Endometrial microvascular endothelial cells (primary cell): ENCODE results near the gene HMGN4. TPM values are rescaled to one million over a fixed set of nuclear protein-coding genes. Genes with fewer than 3 reads are reported as not detected.
"Not testable (repeated sequence)": the region's sequence is repeated elsewhere in the genome, so short reads cannot be mapped to it uniquely, and the experiment has no call there.

Experiments
- in situ Hi-C: cut with HindIII; loops from 2 replicates; pipeline ENCODE4 v1.10.0; 2017; ENCODE audit warnings: low sequenced_read_pairs, low pct_unique_long_range_greater_than_20kb; ENCODE audit errors: inconsistent ontology term
- total RNA-seq: library from RNA; depleted of rRNA; stranded (reverse); fragments of >200 nt; gene quantifications from one replicate; pipeline ENCODE4 v1.2.3, GENCODE V29; 2015; ENCODE audit errors: inconsistent ontology term

HMGN4 gene
- total RNA-seq, 1 donor from 2014 or later = 93.8 TPM

DNA sequence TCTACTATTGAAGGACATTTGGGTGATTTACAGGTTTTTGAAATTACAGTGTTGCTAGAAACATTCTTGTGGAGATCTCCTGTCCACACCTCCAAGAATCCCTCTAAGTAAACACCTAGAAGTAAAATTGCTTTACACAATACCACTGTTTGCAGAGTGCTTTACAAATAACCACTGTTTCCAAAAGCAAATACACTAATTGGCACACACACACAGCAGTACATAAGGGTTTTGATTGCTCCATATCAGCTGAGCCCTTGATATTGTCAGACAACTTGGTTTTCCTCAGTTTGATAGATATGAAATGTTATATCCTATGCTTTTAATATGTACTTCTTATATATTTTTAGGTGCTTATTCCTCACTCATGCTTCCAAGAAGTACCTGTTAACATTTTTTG is 6.3 kb downstream of the HMGN4 start:
- in situ Hi-C loops = no loop called here

GRCh38 chr6:26545627-26546026 is 7.5 kb downstream of the HMGN4 start:
- in situ Hi-C loops = no loop called here

GRCh38 chr6:26547363-26547762 is 9.2 kb downstream of the HMGN4 start:
- in situ Hi-C loops = not testable (repeated sequence)

DNA sequence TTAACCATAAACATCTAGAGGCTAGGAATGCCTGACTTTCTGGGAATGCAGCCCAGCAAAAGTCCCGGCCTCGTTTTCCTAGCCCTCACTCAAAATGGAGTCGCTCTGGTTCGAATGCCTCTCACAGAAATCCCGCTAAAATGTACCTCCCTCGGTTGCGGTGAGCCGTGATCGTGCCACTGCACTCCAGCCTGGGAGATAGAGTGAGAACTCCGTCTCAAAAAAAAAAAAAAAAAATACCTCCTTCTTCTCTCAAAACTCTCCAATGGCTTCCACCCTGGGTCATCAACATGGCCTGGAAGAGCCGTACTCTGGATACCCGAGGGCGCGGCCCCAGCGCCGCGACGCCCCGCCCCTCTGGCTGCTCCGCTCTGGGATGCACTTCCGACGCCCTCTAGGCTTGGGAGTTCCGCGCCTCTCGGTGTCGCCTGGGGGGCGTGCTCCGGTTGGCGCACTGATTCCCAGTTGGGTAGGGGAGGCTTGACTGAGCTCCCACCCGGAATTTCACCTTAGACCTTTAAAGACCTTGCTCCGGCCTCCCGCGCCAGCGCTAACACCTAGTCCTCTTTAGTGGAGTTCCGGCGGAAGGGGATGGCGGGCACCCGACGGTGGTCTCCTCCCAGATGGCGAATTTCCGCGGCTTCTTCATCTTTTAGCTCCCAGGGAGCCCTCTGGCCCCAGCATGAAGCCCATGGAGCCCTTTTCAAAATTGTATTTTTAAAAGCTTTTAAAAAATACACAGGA is 12.3 kb downstream of the HMGN4 start:
- in situ Hi-C loops = no loop called here

- in situ Hi-C loops = no loop called here
These were observed 14.0 kb downstream of the HMGN4 start for GRCh38 chr6:26552205-26552604.

GRCh38 chr6:26552640-26553188 is 14.5 kb downstream of the HMGN4 start:
- in situ Hi-C loops = no loop called here

DNA sequence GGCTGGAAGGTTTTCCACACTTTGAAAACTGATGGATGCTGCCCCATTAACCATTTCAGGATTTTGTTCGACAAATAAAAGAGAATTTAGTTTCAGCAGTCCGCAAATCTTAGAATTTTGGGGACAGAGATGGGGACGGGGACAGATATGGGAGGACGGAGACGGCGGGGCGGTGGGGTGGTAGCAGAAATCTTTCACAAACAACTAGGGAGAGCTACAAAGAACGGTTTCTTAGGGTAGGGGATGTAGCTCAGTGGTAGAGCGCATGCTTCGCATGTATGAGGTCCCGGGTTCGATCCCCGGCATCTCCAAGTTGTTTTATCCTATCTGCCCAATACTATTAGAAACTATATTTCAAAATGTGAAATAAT is 15.1 kb downstream of the HMGN4 start:
- in situ Hi-C loops = no loop called here

- in situ Hi-C loops = no loop called here
These were observed 15.7 kb downstream of the HMGN4 start for GRCh38 chr6:26553635-26554446.

DNA sequence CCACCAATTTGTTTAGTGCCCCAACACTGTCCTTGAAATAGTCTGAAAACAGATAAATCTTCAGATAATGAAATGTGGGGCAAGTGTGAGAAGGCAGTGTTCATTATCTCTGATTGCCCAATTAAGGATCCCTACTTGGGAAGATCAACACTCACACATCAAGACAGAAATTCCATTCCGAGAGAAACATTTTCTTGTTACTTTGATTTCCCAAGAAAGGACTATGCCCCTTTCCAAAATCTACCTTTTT is 16.2 kb downstream of the HMGN4 start:
- in situ Hi-C loops = no loop called here

DNA sequence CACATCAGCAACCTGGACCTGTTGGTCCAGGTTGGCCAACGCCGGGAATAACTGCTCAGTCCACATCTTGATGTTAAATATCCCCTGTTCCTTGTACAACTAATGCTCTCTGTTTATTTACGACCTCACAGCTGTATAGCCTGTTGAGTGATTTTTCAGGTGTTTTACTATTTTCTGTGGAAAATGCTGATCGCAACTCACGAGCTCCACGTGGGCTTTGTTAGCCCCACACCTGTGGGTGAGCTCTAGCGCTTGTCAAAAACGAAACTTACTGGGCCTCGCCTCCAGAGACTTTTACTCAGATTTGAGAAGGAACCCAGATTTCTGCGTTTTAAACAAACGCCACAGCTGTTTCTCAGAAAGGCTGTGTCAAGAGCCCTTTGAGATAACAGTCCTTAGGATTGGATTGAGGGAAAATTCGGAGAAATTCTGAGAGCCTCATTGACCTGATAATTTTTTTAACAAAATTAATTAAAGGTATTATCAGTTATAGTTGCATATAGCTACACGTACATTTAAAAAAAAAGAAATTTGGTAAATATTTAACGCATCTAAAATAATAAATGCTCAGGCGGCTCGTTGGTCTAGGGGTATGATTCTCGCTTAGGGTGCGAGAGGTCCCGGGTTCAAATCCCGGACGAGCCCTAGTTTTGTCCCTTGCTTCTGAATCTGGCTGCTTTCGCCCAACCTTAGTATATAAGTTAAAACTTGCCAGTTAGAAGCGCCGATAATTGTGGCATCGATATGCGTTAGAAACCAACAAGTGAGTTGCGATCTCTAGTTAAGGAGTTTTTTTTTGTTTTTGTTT is 16.7 kb downstream of the HMGN4 start:
- in situ Hi-C loops = no loop called here

DNA sequence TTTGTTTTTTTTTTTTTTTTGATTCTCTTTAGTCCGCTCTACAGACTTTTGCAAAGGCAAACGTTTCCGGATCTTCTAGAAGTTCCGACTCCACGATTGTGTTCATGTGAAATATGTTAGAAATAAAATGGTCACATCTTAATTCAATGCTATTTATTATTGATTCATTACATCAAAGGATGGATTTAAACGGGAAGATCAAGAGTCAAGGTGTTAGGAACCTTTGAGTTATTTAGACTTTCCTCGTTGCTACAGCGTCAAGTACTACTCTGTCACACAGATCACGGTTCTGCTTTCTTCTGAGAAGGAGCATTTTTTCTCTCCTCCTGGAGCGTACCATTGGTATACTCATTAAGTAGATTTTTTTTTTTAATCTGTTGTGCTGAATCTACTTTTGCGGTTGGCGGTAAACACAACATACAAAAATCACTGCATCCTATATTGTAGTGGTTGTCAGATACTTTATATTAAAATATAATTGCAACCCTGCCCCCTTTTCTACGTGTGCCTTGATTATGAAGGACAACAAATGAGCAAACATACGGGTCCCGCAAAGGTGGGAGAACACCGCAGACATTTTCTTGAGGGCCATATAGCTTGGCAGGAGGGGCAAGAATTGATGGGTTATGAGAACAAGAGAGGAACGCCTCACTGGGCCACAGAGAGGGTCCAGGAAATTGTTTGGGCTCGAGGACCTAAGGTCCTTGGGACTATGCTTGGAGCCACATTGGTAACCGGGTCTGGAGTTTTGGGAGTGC is 17.5 kb downstream of the HMGN4 start:
- in situ Hi-C loops = no loop called here

- in situ Hi-C loops = no loop called here
These were observed 18.3 kb downstream of the HMGN4 start for GRCh38 chr6:26556263-26557070.

- in situ Hi-C loops = no loop called here
These were observed 23.6 kb downstream of the HMGN4 start for GRCh38 chr6:26561533-26562466.

GRCh38 chr6:26563488-26563887 is 25.3 kb downstream of the HMGN4 start:
- in situ Hi-C loops = no loop called here

- in situ Hi-C loops = no loop called here
These were observed 30.7 kb downstream of the HMGN4 start for GRCh38 chr6:26568601-26569432.

GRCh38 chr6:26569433-26569764 is 31.2 kb downstream of the HMGN4 start:
- in situ Hi-C loops = no loop called here
